ENCODE results near the gene RPE.

DNA sequence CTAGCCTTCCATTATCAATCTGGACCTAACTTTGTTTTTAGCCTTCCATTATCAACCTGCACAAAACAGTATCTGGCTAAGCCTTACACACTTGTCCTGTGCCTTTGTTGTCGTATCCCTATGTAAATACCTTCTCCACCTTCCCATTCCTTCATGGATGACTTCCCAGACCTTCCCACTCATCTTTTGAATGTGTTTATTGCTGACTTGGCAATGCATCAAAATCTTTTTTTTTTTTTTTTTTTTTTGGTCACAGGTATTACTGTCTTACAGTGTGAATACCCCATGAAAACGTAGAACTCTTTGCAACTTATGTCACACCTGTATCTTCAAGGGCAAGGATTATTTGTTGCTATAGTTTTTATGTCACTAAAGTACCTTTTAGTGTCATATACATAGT lies 25.7 kb downstream of the RPE start:
- TF ChIP-seq CTCF (IDR thresholded peaks at IDR 0.05; ENCODE audit: low read depth, low read length, poor library complexity, severe bottlenecking), result no peak
- TF ChIP-seq EZH2phosphoT487 (IDR thresholded peaks at IDR 0.05; ENCODE audit: borderline replicate concordance, low read length), result no peak

All from DOHH2 (cell line).